B cell (primary cell): Measurements from ENCODE around the gene MTHFD1L. TPM values are rescaled to one million over a fixed set of nuclear protein-coding genes. Genes with fewer than 3 reads are reported as not detected.
"Not testable (repeated sequence)": the region's sequence is repeated elsewhere in the genome, so short reads cannot be mapped to it uniquely, and the experiment has no call there.

Experiments used
- ATAC-seq: fragments of 200-7000 bp; cut with Tn5 transposase; one replicate; pipeline ENCODE4 v1.10.0; 2021; ENCODE audit warnings: low read depth, mild to moderate bottlenecking, moderate number of reproducible peaks, moderate library complexity
- CTCF ChIA-PET: fragments of 350-600 bp; sonication (Branson Sonifier 250); formaldehyde crosslinking; loops from one replicate; lab custom pipeline; 2021; ENCODE audit warnings: antibody characterized with exemption, inconsistent platforms; lab: Charles Lee
- POLR2A ChIA-PET: fragments of 350-600 bp; sonication (Branson Sonifier 250); formaldehyde crosslinking; loops from one replicate; lab custom pipeline; 2021; ENCODE audit warnings: antibody characterized with exemption; lab: Charles Lee
- DNase-seq: peaks from one replicate; pipeline ENCODE4 v3.0.0; 2013
- H2AFZ ChIP-seq: 2 replicates; pipeline ENCODE4 v1.6.1; 2012; ENCODE audit warnings: mild to moderate bottlenecking, low read depth, low read length; ENCODE audit not compliant: insufficient read depth, poor library complexity, severe bottlenecking
- H3K27ac ChIP-seq, 2 donors: 1 replicate in 1 of 2; 2 replicates in 1 of 2; pipeline ENCODE4 v1.5.1; 2012 to 2013; ENCODE audit warnings: low read length in 2 of 2, mild to moderate bottlenecking in 2 of 2, moderate library complexity in 1 of 2
- H3K27me3 ChIP-seq, 4 experiments: fragments of 200-600 bp in 1 of 4; sonication (generic) in 1 of 4; replicated peaks in 1 of 4; 1 replicate in 2 of 4; 2 replicates in 2 of 4; pipeline versions ENCODE4 v1.6.1 to v1.7.0; 2013 to 2016; ENCODE audit warnings: low read length in 3 of 4, mild to moderate bottlenecking in 2 of 4, mixed read lengths in 1 of 4, moderate library complexity in 1 of 4; ENCODE audit not compliant: insufficient read depth in 4 of 4, control insufficient read depth in 3 of 4; ENCODE audit errors: control extremely low read depth in 1 of 4
- H3K36me3 ChIP-seq, 2 experiments: replicated peaks in 1 of 2; 1 replicate in 1 of 2; 2 replicates in 1 of 2; pipeline versions ENCODE4 v1.6.1 to v1.7.1; 2013; ENCODE audit warnings: low read length in 1 of 2; ENCODE audit not compliant: insufficient read depth in 2 of 2, control insufficient read depth in 1 of 2; ENCODE audit errors: control extremely low read depth in 1 of 2, extremely low read depth in 1 of 2
- H3K4me1 ChIP-seq, 2 donors: fragments of 200-600 bp in 1 of 2; sonication (generic) in 1 of 2; 1 replicate in 1 of 2; 2 replicates in 1 of 2; pipeline versions ENCODE4 v1.5.1 to v1.6.1; 2013 to 2017; ENCODE audit warnings: low read length in 2 of 2; ENCODE audit not compliant: control insufficient read depth in 2 of 2, insufficient read depth in 2 of 2
- H3K4me2 ChIP-seq: replicated peaks from 2 replicates; pipeline ENCODE3; 2012; ENCODE audit warnings: mild to moderate bottlenecking, low read depth, low read length; ENCODE audit not compliant: poor library complexity, severe bottlenecking
- H3K4me3 ChIP-seq, 5 experiments: fragments of 200-600 bp in 1 of 5; sonication (generic) in 1 of 5; 1 replicate in 3 of 5; 2 replicates in 2 of 5; pipeline versions ENCODE4 v1.5.1 to v1.7.0; 2011 to 2016; ENCODE audit warnings: low read length in 4 of 5, mild to moderate bottlenecking in 4 of 5, low read depth in 2 of 5, control low read depth in 1 of 5, moderate library complexity in 1 of 5; ENCODE audit not compliant: insufficient read depth in 1 of 5; ENCODE audit errors: control extremely low read depth in 1 of 5, extremely low read depth in 1 of 5
- H3K79me2 ChIP-seq: fragments of 200-600 bp; sonication (generic); one replicate; pipeline ENCODE4 v1.6.0; 2016; ENCODE audit warnings: low read length; ENCODE audit not compliant: control insufficient read depth, insufficient read depth
- H3K9ac ChIP-seq: fragments of 200-600 bp; sonication (generic); 2 replicates; pipeline ENCODE4 v1.6.1; 2017; ENCODE audit warnings: mild to moderate bottlenecking, low read length, moderate library complexity
- H3K9me3 ChIP-seq, 3 donors: one replicate each; pipeline versions ENCODE4 v1.6.1 to v1.7.1; 2013; ENCODE audit warnings: low read length in 2 of 3; ENCODE audit not compliant: control insufficient read depth in 2 of 3, insufficient read depth in 1 of 3; ENCODE audit errors: control extremely low read depth in 1 of 3
- H4K20me1 ChIP-seq: 2 replicates; pipeline ENCODE4 v1.6.0; 2012; ENCODE audit warnings: mild to moderate bottlenecking, low read length; ENCODE audit not compliant: insufficient read depth, control insufficient read depth, poor library complexity, severe bottlenecking
- H3K27ac Mint-ChIP-seq: one replicate; pipeline ENCODE4 v1.8.0; 2021; ENCODE audit warnings: mixed read lengths
- H3K27me3 Mint-ChIP-seq: one replicate; pipeline ENCODE4 v1.8.0; 2021; ENCODE audit warnings: mixed read lengths
- H3K4me1 Mint-ChIP-seq: one replicate; pipeline ENCODE4 v1.8.0; 2021; ENCODE audit warnings: mixed read lengths
- H3K4me3 Mint-ChIP-seq: one replicate; pipeline ENCODE4 v1.8.0; 2021; ENCODE audit warnings: mixed read lengths
- H3K9me3 Mint-ChIP-seq: one replicate; pipeline ENCODE4 v1.8.0; 2022; ENCODE audit warnings: mixed read lengths; ENCODE audit not compliant: insufficient read depth
- CTCF ChIP-seq: fragments of 200-600 bp; IDR thresholded peaks from one replicate; pipeline ENCODE4 v1.8.0; 2022; ENCODE audit warnings: antibody characterized with exemption, mild to moderate bottlenecking
- EZH2 ChIP-seq: IDR thresholded peaks from 2 replicates; pipeline ENCODE4 v1.6.1; 2012; ENCODE audit warnings: borderline replicate concordance, low read depth, mild to moderate bottlenecking, moderate library complexity, low read length; ENCODE audit not compliant: insufficient read depth, poor library complexity, severe bottlenecking
- WGBS: methylation state at CpG from one replicate; pipeline ENCODE4 v1.1.5; 2013; ENCODE audit warnings: missing lambda C conversion rate; ENCODE audit not compliant: insufficient coverage; 5-methylcytosine and 5-hydroxymethylcytosine counted together
- intact Hi-C: fragments of 100-400 bp; cut with micrococcal nuclease; formaldehyde crosslinking; loops from one replicate; pipeline ENCODE4 v1.10.0; 2022
- polyA plus RNA-seq: library from polyadenylated mRNA; depleted of rRNA; stranded (reverse); fragments of >200 nt; gene quantifications from 2 replicates; pipeline ENCODE4 v1.2.3, GENCODE V29; 2012
- total RNA-seq, 2 donors: library from RNA; stranded (reverse); fragments of 120-200 nt in 1 of 2; gene quantifications; 1 replicate in 1 of 2; 2 replicates in 1 of 2; pipeline versions ENCODE4 v1.2.3 to v1.2.4, GENCODE V29; 2013 to 2022

The MTHFD1L gene
- total and polyA plus RNA-seq, 2 donors (not counting 1 experiment from before 2014, with no cell fraction given): 2.9 to 16.1 TPM

GRCh38 chr6:151045511-151046222 lies 180.2 kb downstream of the MTHFD1L start:
- POLR2A ChIA-PET, H3K27me3 ChIP-seq, H3K4me1 Mint-ChIP-seq, H3K4me1 ChIP-seq, H3K27me3 Mint-ChIP-seq, H4K20me1 ChIP-seq, intact Hi-C loops, H3K4me3 ChIP-seq, ATAC-seq, H3K27ac Mint-ChIP-seq, H3K79me2 ChIP-seq, H3K9ac ChIP-seq, H3K9me3 ChIP-seq, H3K36me3 ChIP-seq, H3K9me3 Mint-ChIP-seq, H3K4me3 Mint-ChIP-seq, H3K4me2 ChIP-seq, CTCF ChIA-PET, H3K27ac ChIP-seq, H2AFZ ChIP-seq, DNase-seq: not testable (repeated sequence)
- WGBS: 100% methylated on average over 1 of the region's 7 CpGs

DNA sequence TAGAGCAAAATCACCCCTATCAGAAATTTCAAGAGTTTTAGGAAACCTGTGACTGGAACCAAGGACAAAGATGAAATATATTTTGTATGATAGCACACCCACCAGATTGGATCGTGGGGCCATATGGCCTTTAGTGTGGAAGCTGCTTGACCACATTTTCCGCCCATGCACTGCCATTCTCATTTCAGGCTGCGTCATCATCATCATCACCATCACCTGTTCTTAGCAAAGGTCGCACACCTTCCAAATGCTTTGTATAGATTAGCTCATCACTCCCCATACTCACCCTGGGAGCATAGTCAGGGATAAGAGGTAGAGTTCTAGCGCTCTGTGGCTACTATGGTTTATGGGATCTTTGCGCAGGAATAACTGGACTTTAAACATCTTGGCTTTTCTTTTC lies 185.7 kb downstream of the MTHFD1L start:
- no peak overlapping the region for H3K27ac ChIP-seq
- H3K4me2 ChIP-seq: no peak overlapping the region
- H4K20me1 ChIP-seq: no peaks in the 10 kb centered on the region
- H3K9me3 ChIP-seq: no peaks in the 10 kb centered on the region
- 100% methylated on average over 4 of the region's 6 CpGs for WGBS
- peaks cover 0 to 3% of the 10 kb centered on the region in 2 experiments for H3K36me3 ChIP-seq
- POLR2A ChIA-PET: no interaction called here
- DNase-seq (no peak), ATAC-seq (no peak)
- no peak for TF ChIP-seq CTCF
- TF ChIP-seq EZH2: no peak
- H3K4me3 ChIP-seq: no peak overlapping the region
- Mint-ChIP-seq H3K4me3 (no peak overlapping the region), H3K27me3 (no peaks in the 10 kb centered on the region), H3K9me3 (peaks cover 5% of the 10 kb centered on the region), H3K4me1 (no peaks in the 10 kb centered on the region), H3K27ac (no peak overlapping the region)
- H3K27me3 ChIP-seq: no peaks in the 10 kb centered on the region
- H3K9ac ChIP-seq: no peak overlapping the region
- no peaks in the 10 kb centered on the region for H3K4me1 ChIP-seq
- CTCF ChIA-PET: no interaction called here
- H2AFZ ChIP-seq: no peak overlapping the region
- no peaks in the 10 kb centered on the region for H3K79me2 ChIP-seq
- intact Hi-C loops: no loop called here
